Stimulated activated CD4-positive, alpha-beta T cell treated with anti-CD3 and anti-CD28 coated beads, Interleukin-2, amount 100 ng/mL, for 24 hours (primary cell): ENCODE data around the gene CHST11.
"Not testable (repeated sequence)": the region's sequence is repeated elsewhere in the genome, so short reads cannot be mapped to it uniquely, and the experiment has no call there.

Experiments
- DNase-seq, 2 donors: peaks; one replicate each; pipeline ENCODE4 v3.0.0-alpha.2; 2020

The CHST11 gene

GRCh38 chr12:104507672-104508071 lies 50.9 kb downstream of the CHST11 start:
- DNase-seq: no peak

- DNase-seq: no peak
These were observed 52.2 kb downstream of the CHST11 start for GRCh38 chr12:104508752-104509446.

- no peak for DNase-seq
These were observed 53.6 kb downstream of the CHST11 start for GRCh38 chr12:104510145-104510872.

GRCh38 chr12:104510873-104511440 lies 54.2 kb downstream of the CHST11 start:
- DNase-seq: no peak

- no peak for DNase-seq
These were observed 56.9 kb downstream of the CHST11 start for GRCh38 chr12:104513681-104514080.

- no peak for DNase-seq
These were observed 57.5 kb downstream of the CHST11 start for GRCh38 chr12:104514092-104514810.

- DNase-seq: no peak
These were observed 59.2 kb downstream of the CHST11 start for GRCh38 chr12:104515899-104516298.

- no peak for DNase-seq
These were observed 60.1 kb downstream of the CHST11 start for GRCh38 chr12:104516821-104517220.

GRCh38 chr12:104517880-104518279 lies 61.1 kb downstream of the CHST11 start:
- no peak for DNase-seq

- no peak for DNase-seq
These were observed 62.7 kb downstream of the CHST11 start for GRCh38 chr12:104519190-104520019.

- DNase-seq: no peak
These were observed 63.6 kb downstream of the CHST11 start for GRCh38 chr12:104520242-104520900.

GRCh38 chr12:104521731-104522130 lies 65.0 kb downstream of the CHST11 start:
- no peak for DNase-seq

GRCh38 chr12:104522985-104523722 lies 66.4 kb downstream of the CHST11 start:
- DNase-seq: no peak

GRCh38 chr12:104524034-104524832 lies 67.5 kb downstream of the CHST11 start:
- no peak for DNase-seq

- DNase-seq: no peak
These were observed 69.6 kb downstream of the CHST11 start for GRCh38 chr12:104526320-104526719.

GRCh38 chr12:104526751-104527150 lies 70.0 kb downstream of the CHST11 start:
- DNase-seq: no peak

- not testable (repeated sequence) for DNase-seq
These were observed 70.9 kb downstream of the CHST11 start for GRCh38 chr12:104527653-104528052.

- no peak for DNase-seq
These were observed 72.6 kb downstream of the CHST11 start for GRCh38 chr12:104529130-104529874.

- DNase-seq: no peak
These were observed 75.9 kb downstream of the CHST11 start for GRCh38 chr12:104532636-104533035.

- DNase-seq: no peak
These were observed 76.4 kb downstream of the CHST11 start for GRCh38 chr12:104533134-104533533.
